WTC11 (cell line): ENCODE results near the gene FCRLB. TPM values are rescaled to one million over a fixed set of nuclear protein-coding genes. Genes with fewer than 3 reads are reported as not detected.
A peak's percentile ranks its signal among the peaks of the same experiment; 100 is the strongest.

Experiments used
- CREM ChIP-seq: sonication (generic); formaldehyde crosslinking; IDR thresholded peaks from 2 replicates; pipeline ENCODE4 v1.8.1; 2022; ENCODE audit warnings: mild to moderate bottlenecking, missing genetic modification reagents, moderate library complexity
- E2F4 ChIP-seq: sonication (generic); formaldehyde crosslinking; IDR thresholded peaks from 2 replicates; pipeline ENCODE4 v1.8.1; 2022; ENCODE audit warnings: low read depth, mild to moderate bottlenecking, moderate library complexity, missing genetic modification reagents, borderline replicate concordance
- ERG ChIP-seq: fragments of 250-450 bp; sonication (Bioruptor Pico); IDR thresholded peaks from 2 replicates; pipeline ENCODE4 v1.8.0; 2021; ENCODE audit warnings: mild to moderate bottlenecking
- ESRRA ChIP-seq: sonication (generic); formaldehyde crosslinking; IDR thresholded peaks from 2 replicates; pipeline ENCODE4 v1.8.1; 2022; ENCODE audit warnings: mild to moderate bottlenecking, missing genetic modification reagents, borderline replicate concordance
- FOXK1 ChIP-seq: sonication (generic); formaldehyde crosslinking; IDR thresholded peaks from 2 replicates; pipeline ENCODE4 v1.8.0; 2022; ENCODE audit warnings: mild to moderate bottlenecking, moderate library complexity, missing genetic modification reagents
- HMGA2 ChIP-seq: fragments of 250-450 bp; sonication (Bioruptor Pico); IDR thresholded peaks from 2 replicates; pipeline ENCODE4 v1.4.0; 2021; ENCODE audit warnings: mild to moderate bottlenecking, moderate library complexity
- IRF2 ChIP-seq: sonication (generic); formaldehyde crosslinking; IDR thresholded peaks from 2 replicates; pipeline ENCODE4 v1.8.0; 2022; ENCODE audit warnings: low read depth, missing genetic modification reagents, borderline replicate concordance
- NFYB ChIP-seq: sonication (generic); formaldehyde crosslinking; conservative IDR thresholded peaks from 2 replicates; pipeline ENCODE4 v1.8.0; 2022; ENCODE audit warnings: low read depth, missing genetic modification reagents
- NR3C1 ChIP-seq: sonication (generic); formaldehyde crosslinking; conservative IDR thresholded peaks from 2 replicates; pipeline ENCODE4 v1.8.1; 2023; ENCODE audit warnings: low read depth, mild to moderate bottlenecking, missing genetic modification reagents
- PRDM15 ChIP-seq: sonication (generic); formaldehyde crosslinking; IDR thresholded peaks from 2 replicates; pipeline ENCODE4 v1.8.0; 2022; ENCODE audit warnings: missing genetic modification reagents
- SMAD4 ChIP-seq: sonication (generic); formaldehyde crosslinking; IDR thresholded peaks from 2 replicates; pipeline ENCODE4 v1.8.0; 2022; ENCODE audit warnings: mild to moderate bottlenecking, missing genetic modification reagents
- TEAD1 ChIP-seq: sonication (generic); formaldehyde crosslinking; IDR thresholded peaks from 2 replicates; pipeline ENCODE4 v1.8.0; 2022; ENCODE audit warnings: mild to moderate bottlenecking, missing genetic modification reagents
- ZNF219 ChIP-seq: sonication (generic); formaldehyde crosslinking; IDR thresholded peaks from 2 replicates; pipeline ENCODE4 v1.8.0; 2023; ENCODE audit warnings: missing genetic modification reagents, mild to moderate bottlenecking, borderline replicate concordance
- ZNF317 ChIP-seq: sonication (generic); formaldehyde crosslinking; IDR thresholded peaks from 2 replicates; pipeline ENCODE4 v1.8.1; 2023; ENCODE audit warnings: low read depth, mild to moderate bottlenecking, moderate library complexity, missing genetic modification reagents, borderline replicate concordance
- ZNF423 ChIP-seq: fragments of 250-450 bp; sonication (Bioruptor Pico); IDR thresholded peaks from 2 replicates; pipeline ENCODE4 v2.1.2; 2022; ENCODE audit warnings: mild to moderate bottlenecking, moderate library complexity
- ZSCAN18 ChIP-seq: fragments of 250-450 bp; sonication (Bioruptor Pico); IDR thresholded peaks from 2 replicates; pipeline ENCODE4 v2.1.2; 2022; ENCODE audit warnings: mild to moderate bottlenecking, moderate library complexity
- total RNA-seq: library from RNA; stranded (reverse); gene quantifications from 3 replicates; pipeline ENCODE4 v1.2.3, GENCODE V29; 2021
- TF ChIP-seq, protein P1 (sequence below): sonication (generic); formaldehyde crosslinking; IDR thresholded peaks from 2 replicates; pipeline ENCODE4 v1.8.0; 2022; ENCODE audit warnings: mild to moderate bottlenecking, missing genetic modification reagents
- TF ChIP-seq, protein P2 (sequence below): sonication (generic); formaldehyde crosslinking; IDR thresholded peaks from 2 replicates; pipeline ENCODE4 v1.8.0; 2023; ENCODE audit warnings: missing genetic modification reagents, mild to moderate bottlenecking, borderline replicate concordance
- TF ChIP-seq, protein P3 (sequence below): sonication (generic); formaldehyde crosslinking; IDR thresholded peaks from 2 replicates; pipeline ENCODE4 v1.8.1; 2022; ENCODE audit warnings: mild to moderate bottlenecking, moderate library complexity, missing genetic modification reagents
- TF ChIP-seq, protein P4 (sequence below): sonication (generic); formaldehyde crosslinking; IDR thresholded peaks from 2 replicates; pipeline ENCODE4 v1.8.0; 2022; ENCODE audit warnings: mild to moderate bottlenecking, missing genetic modification reagents

Gene FCRLB
- total RNA-seq, 1 experiment from 2014 or later, result 0.37 TPM

- TF ChIP-seq PRDM15 (no peak), ZNF219 (CRISPR knock-in tag) (no peak; the same call in 1 of the 2 replicates), NFYB (CRISPR knock-in tag) (no peak), FOXK1 (CRISPR knock-in tag) (0 out of 2 replicates have a peak, but pooled peaks have one; percentile 2), ZNF423 (CRISPR knock-in tag) (no peak), E2F4 (0 out of 2 replicates have a peak, but pooled peaks have one; percentile 49), HMGA2 (CRISPR knock-in tag) (no peak), SMAD4 (CRISPR knock-in tag) (no peak), TEAD1 (CRISPR knock-in tag) (no peak), IRF2 (no peak), ZNF317 (no peak), ERG (CRISPR knock-in tag) (no peak), NR3C1 (no peak), ZSCAN18 (CRISPR knock-in tag) (no peak), CREM (CRISPR knock-in tag) (0 out of 2 replicates have a peak, but pooled peaks have one; percentile 27), ESRRA (CRISPR knock-in tag) (0 out of 2 replicates have a peak, but pooled peaks have one; percentile 26)
- TF ChIP-seq, protein P1, sequence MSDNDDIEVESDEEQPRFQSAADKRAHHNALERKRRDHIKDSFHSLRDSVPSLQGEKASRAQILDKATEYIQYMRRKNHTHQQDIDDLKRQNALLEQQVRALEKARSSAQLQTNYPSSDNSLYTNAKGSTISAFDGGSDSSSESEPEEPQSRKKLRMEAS (CRISPR knock-in tag), result peak; percentile 32; the same call in 1 of the 2 replicates
- TF ChIP-seq, protein P2, sequence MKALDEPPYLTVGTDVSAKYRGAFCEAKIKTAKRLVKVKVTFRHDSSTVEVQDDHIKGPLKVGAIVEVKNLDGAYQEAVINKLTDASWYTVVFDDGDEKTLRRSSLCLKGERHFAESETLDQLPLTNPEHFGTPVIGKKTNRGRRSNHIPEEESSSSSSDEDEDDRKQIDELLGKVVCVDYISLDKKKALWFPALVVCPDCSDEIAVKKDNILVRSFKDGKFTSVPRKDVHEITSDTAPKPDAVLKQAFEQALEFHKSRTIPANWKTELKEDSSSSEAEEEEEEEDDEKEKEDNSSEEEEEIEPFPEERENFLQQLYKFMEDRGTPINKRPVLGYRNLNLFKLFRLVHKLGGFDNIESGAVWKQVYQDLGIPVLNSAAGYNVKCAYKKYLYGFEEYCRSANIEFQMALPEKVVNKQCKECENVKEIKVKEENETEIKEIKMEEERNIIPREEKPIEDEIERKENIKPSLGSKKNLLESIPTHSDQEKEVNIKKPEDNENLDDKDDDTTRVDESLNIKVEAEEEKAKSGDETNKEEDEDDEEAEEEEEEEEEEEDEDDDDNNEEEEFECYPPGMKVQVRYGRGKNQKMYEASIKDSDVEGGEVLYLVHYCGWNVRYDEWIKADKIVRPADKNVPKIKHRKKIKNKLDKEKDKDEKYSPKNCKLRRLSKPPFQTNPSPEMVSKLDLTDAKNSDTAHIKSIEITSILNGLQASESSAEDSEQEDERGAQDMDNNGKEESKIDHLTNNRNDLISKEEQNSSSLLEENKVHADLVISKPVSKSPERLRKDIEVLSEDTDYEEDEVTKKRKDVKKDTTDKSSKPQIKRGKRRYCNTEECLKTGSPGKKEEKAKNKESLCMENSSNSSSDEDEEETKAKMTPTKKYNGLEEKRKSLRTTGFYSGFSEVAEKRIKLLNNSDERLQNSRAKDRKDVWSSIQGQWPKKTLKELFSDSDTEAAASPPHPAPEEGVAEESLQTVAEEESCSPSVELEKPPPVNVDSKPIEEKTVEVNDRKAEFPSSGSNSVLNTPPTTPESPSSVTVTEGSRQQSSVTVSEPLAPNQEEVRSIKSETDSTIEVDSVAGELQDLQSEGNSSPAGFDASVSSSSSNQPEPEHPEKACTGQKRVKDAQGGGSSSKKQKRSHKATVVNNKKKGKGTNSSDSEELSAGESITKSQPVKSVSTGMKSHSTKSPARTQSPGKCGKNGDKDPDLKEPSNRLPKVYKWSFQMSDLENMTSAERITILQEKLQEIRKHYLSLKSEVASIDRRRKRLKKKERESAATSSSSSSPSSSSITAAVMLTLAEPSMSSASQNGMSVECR (CRISPR knock-in tag), result peak; percentile 44; the same call in 1 of the 2 replicates
- TF ChIP-seq, protein P3, sequence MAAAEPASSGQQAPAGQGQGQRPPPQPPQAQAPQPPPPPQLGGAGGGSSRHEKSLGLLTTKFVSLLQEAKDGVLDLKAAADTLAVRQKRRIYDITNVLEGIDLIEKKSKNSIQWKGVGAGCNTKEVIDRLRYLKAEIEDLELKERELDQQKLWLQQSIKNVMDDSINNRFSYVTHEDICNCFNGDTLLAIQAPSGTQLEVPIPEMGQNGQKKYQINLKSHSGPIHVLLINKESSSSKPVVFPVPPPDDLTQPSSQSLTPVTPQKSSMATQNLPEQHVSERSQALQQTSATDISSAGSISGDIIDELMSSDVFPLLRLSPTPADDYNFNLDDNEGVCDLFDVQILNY (CRISPR knock-in tag), result peak; percentile 10; the same call in 1 of the 2 replicates
- TF ChIP-seq, protein P4, sequence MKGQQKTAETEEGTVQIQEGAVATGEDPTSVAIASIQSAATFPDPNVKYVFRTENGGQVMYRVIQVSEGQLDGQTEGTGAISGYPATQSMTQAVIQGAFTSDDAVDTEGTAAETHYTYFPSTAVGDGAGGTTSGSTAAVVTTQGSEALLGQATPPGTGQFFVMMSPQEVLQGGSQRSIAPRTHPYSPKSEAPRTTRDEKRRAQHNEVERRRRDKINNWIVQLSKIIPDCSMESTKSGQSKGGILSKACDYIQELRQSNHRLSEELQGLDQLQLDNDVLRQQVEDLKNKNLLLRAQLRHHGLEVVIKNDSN (CRISPR knock-in tag), result no peak
These were observed 4.6 kb downstream of the FCRLB start (continued) for GRCh38 chr1:161725908-161726472.
